Thoracic aorta (tissue), 2 donors: Measurements from ENCODE around the gene JMJD4. TPM values are rescaled to one million over a fixed set of nuclear protein-coding genes. Genes with fewer than 3 reads are reported as not detected.

Source experiments
- ATAC-seq: fragments of 150-250 bp; one replicate; pipeline ENCODE4 v1.8.0; 2017; ENCODE audit warnings: low read depth; ENCODE audit not compliant: insufficient number of reproducible peaks, low FRiP score
- DNase-seq: peaks from one replicate; pipeline ENCODE4 v3.0.0-alpha.2; 2020; ENCODE audit warnings: low spot score
- H3K27ac ChIP-seq, 2 donors: fragments of 200-600 bp; sonication (generic); 1 replicate in 1 of 2; 2 replicates in 1 of 2; pipeline ENCODE4 v1.5.1; 2016; ENCODE audit warnings: mild to moderate bottlenecking in 2 of 2, moderate library complexity in 2 of 2
- H3K27me3 ChIP-seq: fragments of 200-600 bp; sonication (generic); replicated peaks from 2 replicates; pipeline ENCODE4 v1.6.0; 2016; ENCODE audit warnings: mild to moderate bottlenecking; ENCODE audit not compliant: insufficient read depth
- H3K36me3 ChIP-seq: fragments of 200-600 bp; sonication (generic); one replicate; pipeline ENCODE4 v1.5.1; 2016
- H3K4me1 ChIP-seq, 2 donors: fragments of 200-600 bp; sonication (generic); 1 replicate in 1 of 2; 2 replicates in 1 of 2; pipeline versions ENCODE4 v1.5.1 to v1.6.0; 2016; ENCODE audit warnings: low read depth in 2 of 2, mild to moderate bottlenecking in 1 of 2; ENCODE audit not compliant: control insufficient read depth in 1 of 2
- H3K4me3 ChIP-seq: fragments of 200-600 bp; sonication (generic); 2 replicates; pipeline ENCODE4 v1.5.1; 2016; ENCODE audit warnings: mild to moderate bottlenecking
- H3K9me3 ChIP-seq: fragments of 200-600 bp; sonication (generic); 2 replicates; pipeline ENCODE4 v1.5.1; 2016
- total RNA-seq, 2 donors: library from RNA; depleted of rRNA; stranded (reverse); fragments of >200 nt; gene quantifications; one replicate each; pipeline versions ENCODE4 v1.1.0 to v1.2.3, GENCODE V29; 2016
- TF ChIP-seq, protein P1 (sequence below): fragments of 200-600 bp; sonication (generic); IDR thresholded peaks from one replicate; pipeline ENCODE4 v1.5.1; 2019; ENCODE audit warnings: antibody characterized with exemption

JMJD4 gene
- total RNA-seq, 2 donors from 2014 or later = 19.4 to 24.2 TPM

- DNase-seq (no peak), ATAC-seq (no peak)
- no peak overlapping the region for H3K4me3 ChIP-seq
- no peaks in the 10 kb centered on the region for H3K27me3 ChIP-seq
- TF ChIP-seq, protein P1, sequence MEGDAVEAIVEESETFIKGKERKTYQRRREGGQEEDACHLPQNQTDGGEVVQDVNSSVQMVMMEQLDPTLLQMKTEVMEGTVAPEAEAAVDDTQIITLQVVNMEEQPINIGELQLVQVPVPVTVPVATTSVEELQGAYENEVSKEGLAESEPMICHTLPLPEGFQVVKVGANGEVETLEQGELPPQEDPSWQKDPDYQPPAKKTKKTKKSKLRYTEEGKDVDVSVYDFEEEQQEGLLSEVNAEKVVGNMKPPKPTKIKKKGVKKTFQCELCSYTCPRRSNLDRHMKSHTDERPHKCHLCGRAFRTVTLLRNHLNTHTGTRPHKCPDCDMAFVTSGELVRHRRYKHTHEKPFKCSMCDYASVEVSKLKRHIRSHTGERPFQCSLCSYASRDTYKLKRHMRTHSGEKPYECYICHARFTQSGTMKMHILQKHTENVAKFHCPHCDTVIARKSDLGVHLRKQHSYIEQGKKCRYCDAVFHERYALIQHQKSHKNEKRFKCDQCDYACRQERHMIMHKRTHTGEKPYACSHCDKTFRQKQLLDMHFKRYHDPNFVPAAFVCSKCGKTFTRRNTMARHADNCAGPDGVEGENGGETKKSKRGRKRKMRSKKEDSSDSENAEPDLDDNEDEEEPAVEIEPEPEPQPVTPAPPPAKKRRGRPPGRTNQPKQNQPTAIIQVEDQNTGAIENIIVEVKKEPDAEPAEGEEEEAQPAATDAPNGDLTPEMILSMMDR = no peak
- peaks cover 14% of the 10 kb centered on the region for H3K36me3 ChIP-seq
- peaks cover 0 to 28% of the 10 kb centered on the region in 2 donors for H3K4me1 ChIP-seq
- H3K27ac ChIP-seq = no peak overlapping the region
- no peaks in the 10 kb centered on the region for H3K9me3 ChIP-seq
These were observed 13.5 kb upstream of the JMJD4 start for GRCh38 chr1:227748496-227749182.

GRCh38 chr1:227747948-227748495, 12.9 kb upstream of the JMJD4 start:
- H3K9me3 ChIP-seq = no peaks in the 10 kb centered on the region
- no peak overlapping the region for H3K4me3 ChIP-seq
- peaks cover 0 to 22% of the 10 kb centered on the region in 2 donors for H3K4me1 ChIP-seq
- DNase-seq = no peak
- H3K36me3 ChIP-seq = peaks cover 14% of the 10 kb centered on the region
- no peak overlapping the region for H3K27ac ChIP-seq
- TF ChIP-seq, protein P1 = no peak
- no peaks in the 10 kb centered on the region for H3K27me3 ChIP-seq
- ATAC-seq = no peak

- H3K27ac ChIP-seq = no peak overlapping the region
- H3K4me1 ChIP-seq = peaks cover 0 to 22% of the 10 kb centered on the region in 2 donors
- ATAC-seq (no peak), DNase-seq (no peak)
- no peaks in the 10 kb centered on the region for H3K27me3 ChIP-seq
- no peaks in the 10 kb centered on the region for H3K9me3 ChIP-seq
- no peak overlapping the region for H3K4me3 ChIP-seq
- H3K36me3 ChIP-seq = peaks cover 14% of the 10 kb centered on the region
- TF ChIP-seq, protein P1 = no peak
These were observed 12.3 kb upstream of the JMJD4 start for GRCh38 chr1:227747382-227747781.

DNA sequence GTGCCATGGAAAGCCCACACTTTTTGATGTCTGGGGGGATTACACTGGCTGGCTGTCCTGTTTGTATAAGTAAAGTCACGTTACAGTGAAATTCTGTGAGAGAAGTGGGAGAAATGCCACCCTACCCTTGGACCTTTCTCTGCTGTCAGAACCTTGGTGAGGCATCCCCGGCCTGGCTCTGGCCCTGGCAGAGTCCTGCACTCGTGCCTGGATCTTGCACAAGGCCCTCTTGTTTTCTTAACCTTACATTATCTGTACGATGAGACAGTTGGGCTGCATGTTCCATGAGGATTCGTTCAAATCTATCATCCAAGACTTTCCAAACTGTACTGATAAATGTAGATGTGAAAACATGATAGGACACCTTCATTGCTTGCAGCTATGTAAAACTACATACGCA, 11.6 kb upstream of the JMJD4 start:
- no peaks in the 10 kb centered on the region for H3K27me3 ChIP-seq
- no peak overlapping the region for H3K4me3 ChIP-seq
- TF ChIP-seq, protein P1 = no peak
- H3K27ac ChIP-seq = no peak overlapping the region
- peaks cover 14% of the 10 kb centered on the region for H3K36me3 ChIP-seq
- no peak for ATAC-seq
- H3K4me1 ChIP-seq = peaks cover 0 to 22% of the 10 kb centered on the region in 2 donors
- no peaks in the 10 kb centered on the region for H3K9me3 ChIP-seq
- no peak for DNase-seq

- Histone ChIP-seq H3K4me1 (peaks cover 0 to 22% of the 10 kb centered on the region in 2 donors), H3K27ac (no peak overlapping the region), H3K36me3 (peaks cover 14% of the 10 kb centered on the region), H3K9me3 (no peaks in the 10 kb centered on the region), H3K27me3 (no peaks in the 10 kb centered on the region), H3K4me3 (no peak overlapping the region)
- DNase-seq (no peak), ATAC-seq (no peak)
- TF ChIP-seq, protein P1 = no peak
These were observed 10.6 kb upstream of the JMJD4 start for GRCh38 chr1:227745568-227746265.
